ENCODE data around the gene ECT2.

ECT2 gene

GRCh38 chr3:172746475-172746874, 4.1 kb upstream of the ECT2 start:
- peak; percentile 45 for DNase-seq (ENCODE audit: low read depth, low spot score)

DNA sequence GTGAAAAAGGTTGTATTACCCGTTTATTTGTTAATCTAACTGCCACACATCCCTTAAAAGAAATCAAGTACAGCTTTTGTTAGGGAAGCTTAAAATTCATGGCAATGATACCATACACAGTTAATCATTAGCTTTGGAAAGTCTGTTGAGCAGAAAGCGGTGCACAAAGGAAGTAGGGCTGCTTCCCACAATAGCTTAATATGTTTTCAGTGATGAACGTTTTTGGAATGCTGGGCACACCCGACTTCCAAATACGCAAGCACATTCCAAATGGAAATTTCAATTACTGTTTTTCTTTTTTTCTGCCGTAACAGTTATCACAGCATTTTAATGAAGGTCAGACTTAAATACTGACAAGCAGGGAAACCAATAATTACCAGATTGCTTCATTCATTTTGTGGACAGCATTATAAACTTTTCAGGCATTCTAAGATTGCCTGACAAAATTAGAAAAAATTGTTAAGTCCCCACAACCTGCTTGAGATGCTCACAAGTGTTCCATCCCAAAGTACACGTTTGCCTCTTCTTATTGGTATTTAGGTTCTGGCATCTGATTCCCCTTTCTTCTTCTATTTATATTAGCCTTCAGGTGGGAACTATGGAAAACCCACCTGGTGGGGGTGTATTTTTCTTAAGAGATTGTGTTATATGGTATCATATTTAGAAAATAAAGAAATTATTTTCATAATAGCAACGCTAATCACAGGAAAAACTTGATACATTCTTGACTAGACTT, 1.1 kb upstream of the ECT2 start:
- peak; percentile 93 for DNase-seq (ENCODE audit: low read depth, low spot score)

DNA sequence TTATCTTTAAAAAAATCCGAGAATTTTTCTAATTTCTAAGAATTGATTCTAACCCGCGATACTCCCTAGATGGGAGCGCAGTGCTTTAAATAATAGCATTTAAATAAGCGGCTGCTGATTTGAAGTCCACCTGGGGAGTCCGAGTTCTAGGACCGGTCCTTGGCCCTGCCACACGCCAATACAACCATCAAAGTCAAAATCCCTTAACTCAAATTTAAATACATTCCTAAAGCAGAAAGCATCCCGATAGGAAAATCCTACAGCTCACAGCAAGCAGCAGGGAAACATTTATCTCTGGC, 508 bp upstream of the ECT2 start:
- no peak for DNase-seq (ENCODE audit: low read depth, low spot score)

GRCh38 chr3:172751175-172751704, 714 bp downstream of the ECT2 start:
- DNase-seq (ENCODE audit: low read depth, low spot score), result no peak

GRCh38 chr3:172752651-172753050, 2.1 kb downstream of the ECT2 start:
- DNase-seq (ENCODE audit: low read depth, low spot score), result no peak

DNA sequence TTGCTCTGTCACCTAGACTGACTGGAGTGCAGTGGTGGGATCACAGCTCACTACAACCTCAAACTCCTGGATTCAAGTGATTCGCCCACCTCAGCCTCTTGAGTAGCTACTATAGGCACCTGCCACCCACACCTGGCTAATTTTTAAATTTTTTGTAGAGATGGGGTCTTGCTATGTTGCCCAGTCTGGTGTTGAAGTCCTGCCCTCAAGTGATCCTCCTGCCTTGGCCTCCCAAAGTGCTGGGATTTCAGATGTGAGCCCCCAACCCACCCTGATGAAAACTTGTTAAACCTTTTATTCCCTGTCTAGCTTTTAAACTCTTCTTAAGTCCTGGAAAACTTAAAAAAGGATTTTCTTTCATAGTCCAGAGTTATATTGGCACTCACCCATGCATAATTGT, 2.6 kb downstream of the ECT2 start:
- no peak for DNase-seq (ENCODE audit: low read depth, low spot score)

DNA sequence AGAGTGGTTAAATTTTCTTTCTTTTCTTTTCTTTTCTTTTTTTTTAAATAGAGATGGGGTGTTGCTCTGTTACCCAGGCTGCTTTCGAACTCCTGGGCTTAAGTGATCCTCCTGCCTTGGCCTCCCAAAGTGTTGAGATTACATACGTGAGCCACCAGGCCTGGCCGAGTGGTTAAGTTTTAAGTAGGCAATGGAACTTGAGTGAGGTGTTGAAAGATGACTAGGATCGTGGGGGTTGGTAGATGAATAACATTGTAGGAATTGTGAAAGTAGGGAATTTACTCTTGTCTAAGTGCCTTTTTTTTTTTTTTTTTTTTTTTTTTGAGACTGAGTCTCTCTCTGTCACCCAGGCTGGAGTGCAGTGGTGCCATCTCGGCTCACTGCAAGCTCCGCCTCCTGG, 9.9 kb downstream of the ECT2 start:
- peak; percentile 14 for DNase-seq (ENCODE audit: low read depth, low spot score)

DNA sequence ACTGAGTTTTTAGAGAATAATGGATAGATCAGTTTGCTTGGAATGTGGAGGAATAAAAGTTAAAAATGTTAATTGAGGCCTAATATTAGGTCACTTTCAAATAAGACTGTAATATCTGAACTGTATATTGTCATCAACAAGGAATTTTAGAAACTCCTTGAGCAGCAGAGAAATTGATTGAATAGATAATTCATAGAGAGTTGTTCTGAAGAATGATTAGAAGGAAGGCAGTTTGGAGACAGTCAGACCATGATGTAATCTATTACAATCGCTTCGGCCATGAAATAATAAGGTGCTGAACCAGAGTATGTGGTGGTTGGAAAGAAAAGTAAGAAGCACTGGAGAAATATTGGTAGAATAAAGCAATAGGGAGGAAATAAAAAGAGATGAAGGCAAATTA, 15.7 kb downstream of the ECT2 start:
- DNase-seq (ENCODE audit: low read depth, low spot score), result no peak

GRCh38 chr3:172766718-172767405, 16.3 kb downstream of the ECT2 start:
- DNase-seq (ENCODE audit: low read depth, low spot score), result no peak

DNA sequence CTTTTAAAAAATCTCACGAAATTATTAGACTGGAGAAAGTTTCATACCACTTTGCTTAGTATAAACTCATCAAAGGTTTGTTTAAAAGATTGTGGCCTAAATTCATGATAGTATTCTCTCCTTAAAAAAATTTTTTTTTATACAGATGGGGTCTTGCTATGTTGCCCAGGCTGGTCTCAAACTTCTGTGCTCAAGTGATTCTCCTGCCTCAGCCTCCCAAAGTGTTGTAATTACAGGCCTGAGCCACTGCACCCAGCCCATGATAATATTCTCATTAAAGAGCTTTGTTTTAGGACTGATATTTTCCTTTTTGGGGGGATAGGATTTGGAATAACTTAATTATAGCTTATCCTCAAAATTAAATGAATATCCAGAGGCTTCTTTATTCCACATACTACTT, 19.9 kb downstream of the ECT2 start:
- DNase-seq (ENCODE audit: low read depth, low spot score), result no peak

DNA sequence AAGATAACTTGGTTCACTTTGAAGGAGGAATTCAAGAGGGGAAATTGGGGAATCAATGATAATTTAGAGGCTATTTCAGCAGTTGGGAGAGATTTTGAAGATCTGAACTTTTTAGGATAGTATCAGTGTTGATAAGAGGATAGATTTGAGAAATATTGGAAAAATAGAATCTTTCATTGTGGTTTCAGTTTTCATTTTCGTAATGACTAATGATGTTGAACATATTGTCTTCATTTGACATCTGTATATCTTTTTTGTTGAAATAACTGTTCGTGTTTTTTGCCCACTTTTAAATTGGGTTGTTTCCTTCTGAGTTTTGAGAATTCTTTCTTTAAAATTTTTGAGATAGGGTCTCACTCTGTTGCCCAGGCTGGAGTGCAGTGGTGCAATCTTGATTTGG, 21.1 kb downstream of the ECT2 start:
- DNase-seq (ENCODE audit: low read depth, low spot score), result no peak

DNA sequence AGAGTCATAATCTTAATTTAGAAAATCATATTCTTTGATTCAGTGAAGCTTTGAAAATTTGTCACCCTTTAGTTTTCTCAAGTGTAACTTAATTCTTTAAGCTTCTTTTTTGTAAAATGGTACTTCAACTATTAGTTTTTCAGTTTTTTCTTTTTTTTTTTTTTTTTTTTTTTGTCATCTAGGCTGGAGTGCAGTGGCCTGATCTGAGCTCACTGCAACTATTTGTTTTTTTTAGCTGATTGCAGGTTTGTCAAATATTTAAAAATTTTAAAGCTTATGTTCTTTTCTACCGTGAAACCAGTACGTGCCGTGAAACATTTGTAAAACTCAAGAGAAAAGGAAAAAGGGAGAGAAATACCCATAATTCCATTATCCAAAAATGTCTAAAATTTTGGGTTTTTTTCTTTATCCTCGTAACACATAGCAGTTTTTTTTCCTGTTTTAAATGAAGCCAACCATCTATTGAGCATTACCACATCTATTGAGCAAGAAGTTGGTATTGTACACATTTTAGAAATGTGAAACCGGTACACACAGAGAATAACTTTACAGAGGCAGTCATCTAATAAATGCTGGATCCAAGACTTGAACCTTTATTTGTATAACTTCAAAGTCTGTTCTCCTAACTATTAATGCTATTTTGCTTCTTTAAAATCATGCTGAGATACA, 25.7 kb downstream of the ECT2 start:
- DNase-seq (ENCODE audit: low read depth, low spot score), result no peak

DNA sequence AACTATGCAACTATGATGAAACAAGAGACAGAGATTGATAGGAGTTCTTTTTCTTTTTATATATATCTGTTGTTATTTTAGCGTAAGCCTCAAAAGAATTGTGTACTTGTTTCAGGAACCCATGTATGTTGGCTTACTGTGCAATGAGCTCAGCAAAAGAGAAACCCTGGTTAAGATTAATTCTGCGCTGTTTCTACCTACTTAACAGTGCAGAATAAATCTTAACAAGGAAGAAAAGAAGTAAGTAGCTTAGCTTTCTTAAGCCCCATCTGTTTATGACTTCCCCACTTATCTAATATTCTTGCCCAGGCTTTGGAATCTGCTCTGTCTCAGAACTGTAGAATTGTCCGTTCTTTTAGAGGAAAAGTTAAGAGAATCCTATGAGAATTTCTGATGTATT, 27.4 kb downstream of the ECT2 start:
- no peak for DNase-seq (ENCODE audit: low read depth, low spot score)

- no peak for DNase-seq (ENCODE audit: low read depth, low spot score)
Observed at GRCh38 chr3:172782235-172782634, 31.7 kb downstream of the ECT2 start.

GRCh38 chr3:172786036-172786435, 35.5 kb downstream of the ECT2 start:
- DNase-seq (ENCODE audit: low read depth, low spot score), result no peak

GRCh38 chr3:172787019-172787418, 36.5 kb downstream of the ECT2 start:
- no peak for DNase-seq (ENCODE audit: low read depth, low spot score)

DNA sequence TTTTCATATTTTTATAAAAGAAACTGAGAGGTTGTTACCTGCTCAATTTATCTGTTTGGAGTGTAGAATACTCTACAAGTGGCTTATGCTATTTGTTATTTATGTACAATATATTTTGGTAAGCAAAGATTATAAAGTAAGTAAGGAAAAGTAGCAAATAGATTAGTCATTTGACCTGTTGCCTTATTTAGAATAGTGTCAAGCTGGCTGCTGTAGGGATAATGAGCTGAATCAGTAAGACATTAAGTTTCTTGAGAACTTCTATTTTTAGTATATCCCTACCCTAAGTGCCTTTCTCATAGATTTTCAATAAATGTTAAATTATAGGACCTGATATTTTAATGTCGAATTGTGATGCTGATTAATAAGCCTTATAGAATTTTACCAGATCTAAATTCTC, 37.2 kb downstream of the ECT2 start:
- DNase-seq (ENCODE audit: low read depth, low spot score), result peak; percentile 11

GRCh38 chr3:172799246-172799645, 48.7 kb downstream of the ECT2 start:
- DNase-seq (ENCODE audit: low read depth, low spot score), result no peak

DNA sequence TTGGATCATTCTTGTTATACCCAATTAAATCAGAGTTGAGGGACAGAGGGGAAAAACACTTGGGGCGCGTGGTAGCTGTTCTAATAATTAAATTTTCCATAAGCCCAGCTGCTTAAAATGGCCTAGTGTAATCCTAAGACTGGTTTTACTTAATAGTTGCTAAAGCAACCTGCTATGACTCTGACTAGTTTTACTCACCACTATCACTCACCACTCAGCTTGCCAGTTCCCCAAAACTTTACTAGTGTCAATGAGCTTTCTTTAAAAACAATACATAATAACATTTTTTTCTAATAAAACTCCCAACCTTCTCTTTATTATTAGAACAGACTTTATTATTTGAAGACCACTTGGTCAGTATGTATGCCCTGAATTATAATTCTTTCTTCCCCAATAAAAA, 49.6 kb downstream of the ECT2 start:
- DNase-seq (ENCODE audit: low read depth, low spot score), result no peak

GRCh38 chr3:172803489-172803888, 53.0 kb downstream of the ECT2 start:
- DNase-seq (ENCODE audit: low read depth, low spot score), result no peak

DNA sequence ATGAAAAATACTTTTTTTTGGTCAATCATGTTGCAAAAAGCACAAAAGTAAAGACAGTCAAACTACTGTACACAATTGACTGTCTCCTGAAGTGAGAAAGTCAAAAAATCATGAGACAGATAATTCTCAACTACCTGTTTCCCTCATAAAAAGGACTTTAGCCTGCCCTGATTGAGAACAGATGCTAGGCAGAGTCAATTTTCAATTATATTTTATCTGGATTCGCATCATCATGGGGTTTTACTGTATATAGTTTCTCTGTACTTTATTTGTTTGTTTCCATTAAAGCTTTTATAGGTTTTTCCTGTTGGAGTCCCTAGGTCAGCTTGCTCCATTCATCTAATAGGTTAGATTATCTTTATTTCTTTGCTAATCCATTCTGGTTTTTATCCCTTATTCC, 53.8 kb downstream of the ECT2 start:
- no peak for DNase-seq (ENCODE audit: low read depth, low spot score)

DNA sequence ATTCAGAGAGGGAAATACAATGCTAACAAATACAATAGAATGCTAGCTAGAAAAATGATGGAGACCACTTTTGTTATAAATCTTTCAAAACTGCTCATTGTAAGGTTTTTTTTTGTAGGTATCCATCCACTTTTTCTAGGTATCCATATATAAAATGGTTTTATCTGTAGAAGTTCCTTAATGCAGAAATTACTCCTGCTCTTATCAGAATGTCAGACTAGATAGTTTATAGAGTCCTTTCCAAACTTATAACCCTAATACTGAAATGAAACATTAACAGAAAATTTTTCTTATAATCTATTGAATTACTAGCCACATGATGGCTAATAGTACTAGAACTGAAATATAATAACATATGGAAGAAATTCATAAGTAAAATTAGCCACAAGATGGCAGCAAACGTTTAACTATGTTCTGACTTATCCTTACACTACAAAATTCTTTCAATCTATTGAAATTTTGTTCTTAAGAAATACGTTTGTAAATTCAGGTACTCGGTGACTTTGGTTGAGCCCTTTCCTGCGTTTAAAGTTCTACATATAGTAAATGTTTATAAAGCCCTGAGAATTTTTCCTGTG, 58.5 kb downstream of the ECT2 start:
- peak; percentile 61 for DNase-seq (ENCODE audit: low read depth, low spot score)

DNA sequence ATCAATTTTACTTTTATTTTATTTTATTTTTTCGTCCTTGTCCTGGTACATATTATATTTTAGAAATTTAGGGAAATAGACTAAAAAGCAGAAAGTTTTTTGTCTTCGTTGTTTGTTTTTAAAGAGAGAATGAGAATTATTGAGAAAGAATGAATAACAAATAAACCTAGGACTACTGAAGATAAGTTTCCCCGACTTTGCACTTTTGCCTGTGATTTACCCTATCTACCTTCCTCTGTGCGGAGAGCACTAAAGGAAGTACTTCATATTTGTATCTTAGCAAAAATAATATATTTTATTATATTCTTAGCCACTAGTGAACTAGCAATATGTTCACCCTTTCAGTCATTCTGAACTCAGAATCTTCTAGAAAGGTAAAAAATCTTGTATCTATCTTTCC, 60.6 kb downstream of the ECT2 start:
- DNase-seq (ENCODE audit: low read depth, low spot score), result no peak

All from astrocyte of the hippocampus (primary cell).